ENCODE measurements around the gene CCDC73. TPM values are rescaled to one million over a fixed set of nuclear protein-coding genes. Genes with fewer than 3 reads are reported as not detected.

The CCDC73 gene
- total RNA-seq, 1 donor from 2014 or later = not detected

DNA sequence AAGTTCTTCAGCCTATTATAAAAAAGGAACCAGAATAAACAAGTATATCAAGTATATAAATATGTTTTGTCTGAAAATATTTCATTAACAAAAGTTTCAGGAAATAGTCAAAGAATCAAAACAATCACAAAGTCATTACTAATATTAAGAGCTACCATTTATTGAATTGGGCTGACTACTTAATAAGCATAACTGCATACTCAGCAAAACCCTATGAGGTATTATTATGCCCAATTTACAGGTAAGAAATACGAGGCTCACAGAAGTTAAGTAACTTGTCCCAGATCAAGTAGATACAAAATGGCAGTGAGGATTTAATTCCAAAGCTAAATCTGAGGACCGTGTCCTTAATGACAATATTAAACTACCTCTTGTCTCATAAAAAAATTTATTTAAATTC, 158.6 kb downstream of the CCDC73 start:
- no peaks in the 10 kb centered on the region for H3K4me1 Mint-ChIP-seq
- no peaks in the 10 kb centered on the region for H3K36me3 Mint-ChIP-seq (ENCODE audit: low read depth)
- H3K4me3 Mint-ChIP-seq = no peak overlapping the region
- no peak overlapping the region for H3K27ac Mint-ChIP-seq (ENCODE audit: unreplicated experiment)
- DNase-seq (ENCODE audit: low read depth, low spot score) = no peak
- H3K27me3 Mint-ChIP-seq (ENCODE audit: low read depth) = peaks cover 38% of the 10 kb centered on the region
- TF ChIP-seq, protein P1, sequence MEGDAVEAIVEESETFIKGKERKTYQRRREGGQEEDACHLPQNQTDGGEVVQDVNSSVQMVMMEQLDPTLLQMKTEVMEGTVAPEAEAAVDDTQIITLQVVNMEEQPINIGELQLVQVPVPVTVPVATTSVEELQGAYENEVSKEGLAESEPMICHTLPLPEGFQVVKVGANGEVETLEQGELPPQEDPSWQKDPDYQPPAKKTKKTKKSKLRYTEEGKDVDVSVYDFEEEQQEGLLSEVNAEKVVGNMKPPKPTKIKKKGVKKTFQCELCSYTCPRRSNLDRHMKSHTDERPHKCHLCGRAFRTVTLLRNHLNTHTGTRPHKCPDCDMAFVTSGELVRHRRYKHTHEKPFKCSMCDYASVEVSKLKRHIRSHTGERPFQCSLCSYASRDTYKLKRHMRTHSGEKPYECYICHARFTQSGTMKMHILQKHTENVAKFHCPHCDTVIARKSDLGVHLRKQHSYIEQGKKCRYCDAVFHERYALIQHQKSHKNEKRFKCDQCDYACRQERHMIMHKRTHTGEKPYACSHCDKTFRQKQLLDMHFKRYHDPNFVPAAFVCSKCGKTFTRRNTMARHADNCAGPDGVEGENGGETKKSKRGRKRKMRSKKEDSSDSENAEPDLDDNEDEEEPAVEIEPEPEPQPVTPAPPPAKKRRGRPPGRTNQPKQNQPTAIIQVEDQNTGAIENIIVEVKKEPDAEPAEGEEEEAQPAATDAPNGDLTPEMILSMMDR (conservative IDR thresholded peaks at IDR 0.05) = no peak
- peaks cover 4% of the 10 kb centered on the region for H3K9me3 Mint-ChIP-seq

DNA sequence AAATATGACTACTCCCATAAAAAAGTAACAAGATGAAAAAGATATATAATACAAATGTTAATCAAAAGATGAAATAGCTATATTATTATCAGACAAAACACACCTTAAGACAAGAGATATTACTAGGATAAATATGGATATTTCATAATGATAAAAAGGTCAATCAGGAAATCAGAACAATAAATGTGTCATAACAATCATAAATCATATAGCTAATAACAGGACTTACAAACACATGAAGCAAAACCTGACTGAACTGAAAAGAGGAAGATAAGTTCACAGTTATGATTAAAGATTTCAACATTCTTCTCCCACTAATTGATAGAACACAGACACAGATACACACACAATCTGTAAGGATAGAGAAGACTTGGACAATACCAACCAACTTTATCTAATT, 163.6 kb downstream of the CCDC73 start:
- Mint-ChIP-seq H3K4me1 (no peaks in the 10 kb centered on the region), H3K9me3 (peaks cover 4% of the 10 kb centered on the region), H3K27ac (ENCODE audit: unreplicated experiment) (no peak overlapping the region), H3K36me3 (ENCODE audit: low read depth) (no peaks in the 10 kb centered on the region), H3K4me3 (no peak overlapping the region), H3K27me3 (ENCODE audit: low read depth) (peaks cover 43% of the 10 kb centered on the region)
- no peak for DNase-seq (ENCODE audit: low read depth, low spot score)
- TF ChIP-seq, protein P1 (conservative IDR thresholded peaks at IDR 0.05) = no peak

DNA sequence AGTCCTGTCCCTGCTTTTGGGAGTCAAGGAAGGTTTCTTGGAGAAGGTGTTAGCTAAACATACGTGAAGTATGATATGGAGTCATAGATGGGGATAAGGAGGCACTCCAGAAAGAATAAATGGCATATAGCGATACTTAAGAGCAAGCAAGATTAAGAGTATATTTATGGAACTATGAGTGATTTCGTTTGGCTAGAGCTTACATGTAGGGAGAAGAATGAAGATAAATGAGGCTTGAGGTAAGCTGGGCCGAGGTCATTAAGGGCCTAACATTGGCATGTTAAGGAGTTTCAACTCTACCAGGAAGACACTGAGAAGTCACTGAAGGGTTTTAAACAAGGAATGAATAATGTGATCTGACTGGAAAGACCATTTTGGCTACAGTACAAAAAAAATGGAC, 177.6 kb downstream of the CCDC73 start:
- Mint-ChIP-seq H3K4me3 (no peak overlapping the region), H3K9me3 (peaks cover 5% of the 10 kb centered on the region), H3K27me3 (ENCODE audit: low read depth) (no peaks in the 10 kb centered on the region), H3K36me3 (ENCODE audit: low read depth) (peaks cover 3% of the 10 kb centered on the region), H3K27ac (ENCODE audit: unreplicated experiment) (no peak overlapping the region), H3K4me1 (peaks cover 14% of the 10 kb centered on the region)
- TF ChIP-seq, protein P1 (conservative IDR thresholded peaks at IDR 0.05) = no peak
- DNase-seq (ENCODE audit: low read depth, low spot score) = no peak

DNA sequence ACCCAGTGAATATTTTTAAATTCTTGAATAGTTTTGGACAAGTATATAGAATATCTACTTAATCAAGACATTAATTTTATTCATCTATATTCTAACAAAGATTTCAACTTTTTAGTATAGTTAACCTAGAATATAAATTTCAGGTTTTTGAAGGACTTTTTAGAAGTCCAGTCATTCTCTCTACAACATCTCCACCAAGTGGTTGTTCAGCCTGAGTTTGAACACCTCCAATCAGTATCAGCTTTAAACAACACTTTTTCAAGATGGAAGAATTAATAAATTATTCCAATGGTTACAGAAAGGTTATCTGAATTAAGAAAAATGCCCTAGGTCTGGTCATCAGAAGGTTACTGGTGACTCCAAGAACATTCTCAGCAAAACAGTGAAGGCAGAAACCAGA, 179.0 kb downstream of the CCDC73 start:
- Mint-ChIP-seq H3K36me3 (ENCODE audit: low read depth) (peaks cover 5% of the 10 kb centered on the region), H3K4me3 (no peak overlapping the region), H3K9me3 (peaks cover 5% of the 10 kb centered on the region), H3K4me1 (peaks cover 14% of the 10 kb centered on the region), H3K27ac (ENCODE audit: unreplicated experiment) (no peak overlapping the region), H3K27me3 (ENCODE audit: low read depth) (no peaks in the 10 kb centered on the region)
- DNase-seq (ENCODE audit: low read depth, low spot score) = no peak
- TF ChIP-seq, protein P1 (conservative IDR thresholded peaks at IDR 0.05) = peak; percentile 37

DNA sequence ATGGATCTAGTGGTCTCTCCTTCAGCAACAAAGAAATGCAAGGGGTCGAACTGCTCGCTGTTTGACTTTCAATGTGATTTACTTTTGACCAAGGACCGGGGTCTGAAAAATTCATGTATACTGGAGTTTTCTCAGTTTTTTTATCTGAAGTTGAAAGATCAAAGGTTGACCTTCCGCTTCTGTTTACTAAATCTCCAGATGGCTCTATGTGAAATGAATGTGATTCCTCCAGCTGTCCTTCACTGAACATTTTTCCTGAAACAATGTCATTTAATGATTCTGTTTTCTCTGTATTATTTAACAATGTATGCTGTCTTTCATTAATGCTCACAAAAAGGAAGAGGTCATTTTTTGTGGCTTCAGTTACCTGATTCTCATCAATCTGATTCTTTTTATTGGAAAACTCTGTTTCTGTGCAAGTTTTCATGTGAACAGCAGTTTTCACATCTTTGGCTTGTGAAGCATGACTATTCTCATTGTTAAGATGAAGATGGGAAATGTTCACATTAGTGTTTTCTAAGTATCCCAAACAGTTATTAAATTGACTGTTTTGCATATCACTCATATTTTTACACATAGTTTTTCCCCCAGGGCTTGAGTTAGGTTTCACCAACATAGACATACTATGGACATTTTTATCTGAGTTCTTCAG, 180.8 kb downstream of the CCDC73 start:
- H3K4me3 Mint-ChIP-seq = no peak overlapping the region
- TF ChIP-seq, protein P1 (conservative IDR thresholded peaks at IDR 0.05) = no peak
- peaks cover 14% of the 10 kb centered on the region for H3K36me3 Mint-ChIP-seq (ENCODE audit: low read depth)
- no peaks in the 10 kb centered on the region for H3K27me3 Mint-ChIP-seq (ENCODE audit: low read depth)
- H3K4me1 Mint-ChIP-seq = peaks cover 14% of the 10 kb centered on the region
- H3K9me3 Mint-ChIP-seq = peaks cover 15% of the 10 kb centered on the region
- no peak for DNase-seq (ENCODE audit: low read depth, low spot score)
- H3K27ac Mint-ChIP-seq (ENCODE audit: unreplicated experiment) = no peak overlapping the region

Measured in neural crest cell (in vitro differentiated cells).